GM23338 (cell line): Measurements from ENCODE around the gene ISG15. TPM values are rescaled to one million over a fixed set of nuclear protein-coding genes. Genes with fewer than 3 reads are reported as not detected.

Experiments
- ATAC-seq: fragments of 200-7000 bp; cut with Tn5 transposase; 3 replicates; pipeline ENCODE4 v1.9.1; 2020
- DNase-seq: peaks from one replicate; pipeline ENCODE4 v3.0.0-alpha.2; 2015; ENCODE audit warnings: low spot score
- H2AFZ ChIP-seq: fragments of 200-600 bp; sonication (generic); 2 replicates; pipeline ENCODE4 v1.8.0; 2016; ENCODE audit warnings: antibody characterized with exemption, mild to moderate bottlenecking, moderate library complexity
- H3F3A ChIP-seq: fragments of 200-600 bp; sonication (generic); replicated peaks from 2 replicates; pipeline ENCODE4 v1.8.0; 2017; ENCODE audit warnings: antibody characterized with exemption, mixed run types, low read depth
- H3K27ac ChIP-seq: fragments of 200-600 bp; sonication (generic); 2 replicates; pipeline ENCODE4 v1.6.1; 2016; ENCODE audit warnings: low read depth
- H3K27me3 ChIP-seq: fragments of 200-600 bp; sonication (generic); 2 replicates; pipeline ENCODE4 v1.8.0; 2016; ENCODE audit warnings: mild to moderate bottlenecking, mixed run types, moderate library complexity; ENCODE audit not compliant: insufficient read depth
- H3K36me3 ChIP-seq: fragments of 200-600 bp; sonication (generic); 2 replicates; pipeline ENCODE4 v1.8.0; 2016; ENCODE audit warnings: mild to moderate bottlenecking; ENCODE audit not compliant: insufficient read depth
- H3K4me1 ChIP-seq: fragments of 200-600 bp; sonication (generic); 2 replicates; pipeline ENCODE4 v1.8.0; 2016; ENCODE audit warnings: mild to moderate bottlenecking, moderate library complexity; ENCODE audit not compliant: insufficient read depth
- H3K4me2 ChIP-seq: fragments of 200-600 bp; sonication (generic); 2 replicates; pipeline ENCODE4 v1.7.1; 2017; ENCODE audit warnings: mixed run types
- H3K4me3 ChIP-seq: fragments of 200-600 bp; sonication (generic); 2 replicates; pipeline ENCODE4 v1.6.1; 2016; ENCODE audit warnings: mixed run types
- H3K79me2 ChIP-seq: fragments of 200-600 bp; sonication (generic); replicated peaks from 2 replicates; pipeline ENCODE4 v1.8.0; 2017; ENCODE audit warnings: mild to moderate bottlenecking; ENCODE audit not compliant: insufficient read depth
- H3K9me2 ChIP-seq: fragments of 200-600 bp; sonication (generic); 2 replicates; pipeline ENCODE4 v1.8.0; 2017; ENCODE audit not compliant: insufficient read depth
- H4K20me1 ChIP-seq: fragments of 200-600 bp; sonication (generic); replicated peaks from 2 replicates; pipeline ENCODE4 v1.8.0; 2017; ENCODE audit warnings: mild to moderate bottlenecking; ENCODE audit not compliant: insufficient read depth
- H3K27ac Mint-ChIP-seq: 2 replicates; pipeline ENCODE4 v1.8.0; 2020; ENCODE audit warnings: inconsistent platforms, mild to moderate bottlenecking, moderate library complexity, mixed read lengths
- H3K27me3 Mint-ChIP-seq: 3 replicates; pipeline ENCODE4 v1.8.0; 2022; ENCODE audit warnings: low read depth, mild to moderate bottlenecking, moderate library complexity, mixed read lengths, inconsistent platforms; ENCODE audit not compliant: insufficient read depth, poor library complexity
- H3K36me3 Mint-ChIP-seq: 3 replicates; pipeline ENCODE4 v1.8.0; 2021; ENCODE audit warnings: low read depth, mild to moderate bottlenecking, inconsistent platforms, moderate library complexity, mixed read lengths
- H3K4me1 Mint-ChIP-seq: 3 replicates; pipeline ENCODE4 v1.8.0; 2020; ENCODE audit warnings: mild to moderate bottlenecking, inconsistent platforms, mixed read lengths
- H3K4me3 Mint-ChIP-seq: 3 replicates; pipeline ENCODE4 v1.8.0; 2021; ENCODE audit warnings: moderate library complexity, mild to moderate bottlenecking, inconsistent platforms, mixed read lengths
- H3K9me3 Mint-ChIP-seq: 3 replicates; pipeline ENCODE4 v1.8.0; 2020; ENCODE audit warnings: moderate library complexity, mild to moderate bottlenecking, inconsistent platforms, mixed read lengths
- CREB1 ChIP-seq: fragments of 250-450 bp; sonication (Bioruptor Pico); IDR thresholded peaks from 2 replicates; pipeline ENCODE4 v1.5.0; 2020; ENCODE audit warnings: low read depth, mild to moderate bottlenecking, moderate library complexity
- EZH2 ChIP-seq: fragments of 200-600 bp; sonication (generic); IDR thresholded peaks from one replicate; pipeline ENCODE4 v1.8.0; 2017; ENCODE audit warnings: antibody characterized with exemption, mild to moderate bottlenecking, low read depth; ENCODE audit not compliant: unreplicated experiment
- EZH2phosphoT487 ChIP-seq: fragments of 200-600 bp; sonication (generic); IDR thresholded peaks from one replicate; pipeline ENCODE4 v1.8.1; 2018; ENCODE audit warnings: antibody characterized with exemption; ENCODE audit not compliant: unreplicated experiment
- JUNB ChIP-seq: IDR thresholded peaks from one replicate; pipeline ENCODE4 v1.6.1; 2016; ENCODE audit warnings: antibody characterized with exemption; ENCODE audit not compliant: unreplicated experiment
- NANOG ChIP-seq: IDR thresholded peaks from 2 replicates; pipeline ENCODE4 v1.6.1; 2016; ENCODE audit warnings: antibody characterized with exemption, borderline replicate concordance
- POLR2AphosphoS5 ChIP-seq: IDR thresholded peaks from 2 replicates; pipeline ENCODE4 v1.6.1; 2016; ENCODE audit warnings: antibody characterized with exemption, low read depth
- STAT1 ChIP-seq: IDR thresholded peaks from one replicate; pipeline ENCODE4 v1.6.1; 2016; ENCODE audit warnings: antibody characterized with exemption; ENCODE audit not compliant: unreplicated experiment
- ZNF114 ChIP-seq: fragments of 250-450 bp; sonication (Bioruptor Pico); IDR thresholded peaks from 2 replicates; pipeline ENCODE4 v1.5.0; 2020; ENCODE audit warnings: mild to moderate bottlenecking, moderate library complexity
- ZNF331 ChIP-seq: fragments of 250-450 bp; sonication (Bioruptor Pico); IDR thresholded peaks from 2 replicates; pipeline ENCODE4 v1.5.0; 2020; ENCODE audit warnings: low read depth, mild to moderate bottlenecking, moderate library complexity
- polyA plus RNA-seq: library from polyadenylated mRNA; unstranded; fragments of >200 nt; fragmentation: Nextera tagmentation; extraction: Ambion mirVana; gene quantifications from 2 replicates; pipeline ENCODE4 v1.2.1, GENCODE V29; 2016
- total RNA-seq: library from RNA; depleted of rRNA; stranded (reverse); fragments of >200 nt; shearing (Covaris generic); gene quantifications from 2 replicates; pipeline ENCODE4 v1.2.3, GENCODE V29; 2014
- TF ChIP-seq, protein P1 (sequence below), 2 experiments: fragments of 200-600 bp in 1 of 2; sonication (generic) in 1 of 2; conservative IDR thresholded peaks; 2 replicates each; pipeline versions ENCODE4 v1.5.1 to v1.6.1; 2016 to 2017; ENCODE audit warnings: antibody characterized with exemption in 2 of 2, low read depth in 2 of 2, mild to moderate bottlenecking in 2 of 2, moderate library complexity in 1 of 2
- TF ChIP-seq, protein P2 (sequence below): IDR thresholded peaks from 2 replicates; pipeline ENCODE4 v1.6.1; 2016; ENCODE audit warnings: antibody characterized with exemption
- TF ChIP-seq, protein P3 (sequence below): fragments of 250-450 bp; sonication (Bioruptor Pico); IDR thresholded peaks from 2 replicates; pipeline ENCODE4 v1.5.0; 2020; ENCODE audit warnings: mild to moderate bottlenecking, moderate library complexity
- TF ChIP-seq, protein P4 (sequence below): IDR thresholded peaks from one replicate; pipeline ENCODE4 v1.6.1; 2018; ENCODE audit warnings: antibody characterized with exemption; ENCODE audit not compliant: unreplicated experiment

Gene ISG15
- total and polyA plus RNA-seq, 2 experiments from 2014 or later: 52.9 to 101 TPM

DNA sequence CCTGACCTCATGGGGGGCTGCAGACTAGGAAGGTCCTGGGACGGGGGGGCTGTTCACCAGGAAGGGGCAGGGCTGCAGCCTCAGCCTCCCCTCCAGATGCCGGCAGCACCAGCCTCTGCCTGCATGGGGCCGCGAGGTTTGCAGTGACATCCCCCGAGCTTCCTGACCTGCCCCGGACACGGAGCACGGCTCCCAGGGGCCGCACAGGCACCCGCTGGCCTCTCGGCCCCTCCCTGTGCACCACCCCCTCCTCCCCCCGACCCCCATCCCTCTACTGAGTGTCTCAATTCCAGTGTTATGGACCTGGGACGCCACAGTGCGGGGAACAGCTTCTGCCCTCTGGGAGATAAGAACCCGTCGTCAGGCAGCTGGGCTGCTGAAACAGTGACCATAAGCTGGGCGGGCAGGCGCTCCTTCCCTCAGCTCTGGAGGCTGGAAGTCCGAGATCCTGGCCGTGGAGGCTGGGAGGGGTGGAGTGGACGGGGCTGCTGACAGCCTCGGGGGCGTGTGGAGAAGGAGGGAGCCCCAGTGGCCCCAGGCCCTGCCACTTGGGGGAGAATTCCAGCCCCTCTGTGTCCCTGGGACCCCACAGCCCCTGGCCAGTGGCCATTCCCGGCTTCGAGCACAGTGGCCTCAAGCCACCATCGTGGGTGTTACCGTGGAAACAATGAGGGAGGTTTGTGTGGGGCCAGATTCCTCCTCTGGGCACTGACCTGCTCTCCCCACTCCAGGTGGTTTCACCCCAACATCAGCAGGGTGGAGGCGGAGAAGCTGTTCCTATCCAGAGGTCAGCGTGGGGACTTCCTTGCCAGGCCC is 49.3 kb downstream of the ISG15 start:
- no peak overlapping the region for H3K27ac Mint-ChIP-seq
- peaks cover 49% of the 10 kb centered on the region for H3K27me3 ChIP-seq
- no peaks in the 10 kb centered on the region for H3K36me3 ChIP-seq
- peaks cover 5% of the 10 kb centered on the region; the same call in 1 of the 2 replicates for H3K4me1 ChIP-seq
- H4K20me1 ChIP-seq: no peaks in the 10 kb centered on the region; the same call in 1 of the 2 replicates
- H3K4me3 ChIP-seq: no peak overlapping the region
- DNase-seq (no peak), ATAC-seq (no peak)
- no peaks in the 10 kb centered on the region for H3K9me3 Mint-ChIP-seq
- H3K4me1 Mint-ChIP-seq: peaks cover 3% of the 10 kb centered on the region; the same call in 2 of the 3 replicates
- no peak overlapping the region for H2AFZ ChIP-seq
- H3K27me3 Mint-ChIP-seq: peaks cover 45% of the 10 kb centered on the region
- 0 out of 2 replicates have a peak, but pooled peaks cover 5% of the 10 kb centered on the region for H3F3A ChIP-seq
- H3K4me2 ChIP-seq: no peak overlapping the region
- H3K36me3 Mint-ChIP-seq: no peaks in the 10 kb centered on the region
- no peak for TF ChIP-seq NANOG
- no peak for TF ChIP-seq ZNF331
- TF ChIP-seq, protein P1, sequence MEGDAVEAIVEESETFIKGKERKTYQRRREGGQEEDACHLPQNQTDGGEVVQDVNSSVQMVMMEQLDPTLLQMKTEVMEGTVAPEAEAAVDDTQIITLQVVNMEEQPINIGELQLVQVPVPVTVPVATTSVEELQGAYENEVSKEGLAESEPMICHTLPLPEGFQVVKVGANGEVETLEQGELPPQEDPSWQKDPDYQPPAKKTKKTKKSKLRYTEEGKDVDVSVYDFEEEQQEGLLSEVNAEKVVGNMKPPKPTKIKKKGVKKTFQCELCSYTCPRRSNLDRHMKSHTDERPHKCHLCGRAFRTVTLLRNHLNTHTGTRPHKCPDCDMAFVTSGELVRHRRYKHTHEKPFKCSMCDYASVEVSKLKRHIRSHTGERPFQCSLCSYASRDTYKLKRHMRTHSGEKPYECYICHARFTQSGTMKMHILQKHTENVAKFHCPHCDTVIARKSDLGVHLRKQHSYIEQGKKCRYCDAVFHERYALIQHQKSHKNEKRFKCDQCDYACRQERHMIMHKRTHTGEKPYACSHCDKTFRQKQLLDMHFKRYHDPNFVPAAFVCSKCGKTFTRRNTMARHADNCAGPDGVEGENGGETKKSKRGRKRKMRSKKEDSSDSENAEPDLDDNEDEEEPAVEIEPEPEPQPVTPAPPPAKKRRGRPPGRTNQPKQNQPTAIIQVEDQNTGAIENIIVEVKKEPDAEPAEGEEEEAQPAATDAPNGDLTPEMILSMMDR (conservative IDR thresholded peaks at IDR 0.05; ENCODE audit: low read depth in 2 of 2): no peak
- TF ChIP-seq, protein P2, sequence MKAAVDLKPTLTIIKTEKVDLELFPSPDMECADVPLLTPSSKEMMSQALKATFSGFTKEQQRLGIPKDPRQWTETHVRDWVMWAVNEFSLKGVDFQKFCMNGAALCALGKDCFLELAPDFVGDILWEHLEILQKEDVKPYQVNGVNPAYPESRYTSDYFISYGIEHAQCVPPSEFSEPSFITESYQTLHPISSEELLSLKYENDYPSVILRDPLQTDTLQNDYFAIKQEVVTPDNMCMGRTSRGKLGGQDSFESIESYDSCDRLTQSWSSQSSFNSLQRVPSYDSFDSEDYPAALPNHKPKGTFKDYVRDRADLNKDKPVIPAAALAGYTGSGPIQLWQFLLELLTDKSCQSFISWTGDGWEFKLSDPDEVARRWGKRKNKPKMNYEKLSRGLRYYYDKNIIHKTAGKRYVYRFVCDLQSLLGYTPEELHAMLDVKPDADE: no peak
- no peak for TF ChIP-seq EZH2
- TF ChIP-seq ZNF114 (CRISPR knock-in tag): no peak
- TF ChIP-seq STAT1: no peak
- TF ChIP-seq, protein P3, sequence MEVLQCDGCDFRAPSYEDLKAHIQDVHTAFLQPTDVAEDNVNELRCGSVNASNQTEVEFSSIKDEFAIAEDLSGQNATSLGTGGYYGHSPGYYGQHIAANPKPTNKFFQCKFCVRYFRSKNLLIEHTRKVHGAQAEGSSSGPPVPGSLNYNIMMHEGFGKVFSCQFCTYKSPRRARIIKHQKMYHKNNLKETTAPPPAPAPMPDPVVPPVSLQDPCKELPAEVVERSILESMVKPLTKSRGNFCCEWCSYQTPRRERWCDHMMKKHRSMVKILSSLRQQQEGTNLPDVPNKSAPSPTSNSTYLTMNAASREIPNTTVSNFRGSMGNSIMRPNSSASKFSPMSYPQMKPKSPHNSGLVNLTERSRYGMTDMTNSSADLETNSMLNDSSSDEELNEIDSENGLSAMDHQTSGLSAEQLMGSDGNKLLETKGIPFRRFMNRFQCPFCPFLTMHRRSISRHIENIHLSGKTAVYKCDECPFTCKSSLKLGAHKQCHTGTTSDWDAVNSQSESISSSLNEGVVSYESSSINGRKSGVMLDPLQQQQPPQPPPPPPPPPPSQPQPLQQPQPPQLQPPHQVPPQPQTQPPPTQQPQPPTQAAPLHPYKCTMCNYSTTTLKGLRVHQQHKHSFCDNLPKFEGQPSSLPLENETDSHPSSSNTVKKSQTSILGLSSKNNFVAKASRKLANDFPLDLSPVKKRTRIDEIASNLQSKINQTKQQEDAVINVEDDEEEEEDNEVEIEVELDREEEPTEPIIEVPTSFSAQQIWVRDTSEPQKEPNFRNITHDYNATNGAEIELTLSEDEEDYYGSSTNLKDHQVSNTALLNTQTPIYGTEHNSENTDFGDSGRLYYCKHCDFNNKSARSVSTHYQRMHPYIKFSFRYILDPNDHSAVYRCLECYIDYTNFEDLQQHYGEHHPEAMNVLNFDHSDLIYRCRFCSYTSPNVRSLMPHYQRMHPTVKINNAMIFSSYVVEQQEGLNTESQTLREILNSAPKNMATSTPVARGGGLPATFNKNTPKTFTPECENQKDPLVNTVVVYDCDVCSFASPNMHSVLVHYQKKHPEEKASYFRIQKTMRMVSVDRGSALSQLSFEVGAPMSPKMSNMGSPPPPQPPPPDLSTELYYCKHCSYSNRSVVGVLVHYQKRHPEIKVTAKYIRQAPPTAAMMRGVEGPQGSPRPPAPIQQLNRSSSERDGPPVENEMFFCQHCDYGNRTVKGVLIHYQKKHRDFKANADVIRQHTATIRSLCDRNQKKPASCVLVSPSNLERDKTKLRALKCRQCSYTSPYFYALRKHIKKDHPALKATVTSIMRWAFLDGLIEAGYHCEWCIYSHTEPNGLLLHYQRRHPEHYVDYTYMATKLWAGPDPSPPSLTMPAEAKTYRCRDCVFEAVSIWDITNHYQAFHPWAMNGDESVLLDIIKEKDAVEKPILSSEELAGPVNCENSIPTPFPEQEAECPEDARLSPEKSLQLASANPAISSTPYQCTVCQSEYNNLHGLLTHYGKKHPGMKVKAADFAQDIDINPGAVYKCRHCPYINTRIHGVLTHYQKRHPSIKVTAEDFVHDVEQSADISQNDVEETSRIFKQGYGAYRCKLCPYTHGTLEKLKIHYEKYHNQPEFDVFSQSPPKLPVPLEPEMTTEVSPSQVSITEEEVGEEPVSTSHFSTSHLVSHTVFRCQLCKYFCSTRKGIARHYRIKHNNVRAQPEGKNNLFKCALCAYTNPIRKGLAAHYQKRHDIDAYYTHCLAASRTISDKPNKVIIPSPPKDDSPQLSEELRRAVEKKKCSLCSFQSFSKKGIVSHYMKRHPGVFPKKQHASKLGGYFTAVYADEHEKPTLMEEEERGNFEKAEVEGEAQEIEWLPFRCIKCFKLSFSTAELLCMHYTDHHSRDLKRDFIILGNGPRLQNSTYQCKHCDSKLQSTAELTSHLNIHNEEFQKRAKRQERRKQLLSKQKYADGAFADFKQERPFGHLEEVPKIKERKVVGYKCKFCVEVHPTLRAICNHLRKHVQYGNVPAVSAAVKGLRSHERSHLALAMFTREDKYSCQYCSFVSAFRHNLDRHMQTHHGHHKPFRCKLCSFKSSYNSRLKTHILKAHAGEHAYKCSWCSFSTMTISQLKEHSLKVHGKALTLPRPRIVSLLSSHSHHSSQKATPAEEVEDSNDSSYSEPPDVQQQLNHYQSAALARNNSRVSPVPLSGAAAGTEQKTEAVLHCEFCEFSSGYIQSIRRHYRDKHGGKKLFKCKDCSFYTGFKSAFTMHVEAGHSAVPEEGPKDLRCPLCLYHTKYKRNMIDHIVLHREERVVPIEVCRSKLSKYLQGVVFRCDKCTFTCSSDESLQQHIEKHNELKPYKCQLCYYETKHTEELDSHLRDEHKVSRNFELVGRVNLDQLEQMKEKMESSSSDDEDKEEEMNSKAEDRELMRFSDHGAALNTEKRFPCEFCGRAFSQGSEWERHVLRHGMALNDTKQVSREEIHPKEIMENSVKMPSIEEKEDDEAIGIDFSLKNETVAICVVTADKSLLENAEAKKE (CRISPR knock-in tag): no peak
- no peak for TF ChIP-seq EZH2phosphoT487
- no peak for TF ChIP-seq CREB1
- no peak for TF ChIP-seq POLR2AphosphoS5
- TF ChIP-seq JUNB: no peak
- TF ChIP-seq, protein P4, sequence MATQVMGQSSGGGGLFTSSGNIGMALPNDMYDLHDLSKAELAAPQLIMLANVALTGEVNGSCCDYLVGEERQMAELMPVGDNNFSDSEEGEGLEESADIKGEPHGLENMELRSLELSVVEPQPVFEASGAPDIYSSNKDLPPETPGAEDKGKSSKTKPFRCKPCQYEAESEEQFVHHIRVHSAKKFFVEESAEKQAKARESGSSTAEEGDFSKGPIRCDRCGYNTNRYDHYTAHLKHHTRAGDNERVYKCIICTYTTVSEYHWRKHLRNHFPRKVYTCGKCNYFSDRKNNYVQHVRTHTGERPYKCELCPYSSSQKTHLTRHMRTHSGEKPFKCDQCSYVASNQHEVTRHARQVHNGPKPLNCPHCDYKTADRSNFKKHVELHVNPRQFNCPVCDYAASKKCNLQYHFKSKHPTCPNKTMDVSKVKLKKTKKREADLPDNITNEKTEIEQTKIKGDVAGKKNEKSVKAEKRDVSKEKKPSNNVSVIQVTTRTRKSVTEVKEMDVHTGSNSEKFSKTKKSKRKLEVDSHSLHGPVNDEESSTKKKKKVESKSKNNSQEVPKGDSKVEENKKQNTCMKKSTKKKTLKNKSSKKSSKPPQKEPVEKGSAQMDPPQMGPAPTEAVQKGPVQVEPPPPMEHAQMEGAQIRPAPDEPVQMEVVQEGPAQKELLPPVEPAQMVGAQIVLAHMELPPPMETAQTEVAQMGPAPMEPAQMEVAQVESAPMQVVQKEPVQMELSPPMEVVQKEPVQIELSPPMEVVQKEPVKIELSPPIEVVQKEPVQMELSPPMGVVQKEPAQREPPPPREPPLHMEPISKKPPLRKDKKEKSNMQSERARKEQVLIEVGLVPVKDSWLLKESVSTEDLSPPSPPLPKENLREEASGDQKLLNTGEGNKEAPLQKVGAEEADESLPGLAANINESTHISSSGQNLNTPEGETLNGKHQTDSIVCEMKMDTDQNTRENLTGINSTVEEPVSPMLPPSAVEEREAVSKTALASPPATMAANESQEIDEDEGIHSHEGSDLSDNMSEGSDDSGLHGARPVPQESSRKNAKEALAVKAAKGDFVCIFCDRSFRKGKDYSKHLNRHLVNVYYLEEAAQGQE: no peak
- no peak overlapping the region for H3K4me3 Mint-ChIP-seq
- H3K79me2 ChIP-seq: no peaks in the 10 kb centered on the region
- no peaks in the 10 kb centered on the region for H3K9me2 ChIP-seq
- no peak overlapping the region for H3K27ac ChIP-seq
